Measurements from ENCODE around the gene TSPAN31.

Gene TSPAN31

DNA sequence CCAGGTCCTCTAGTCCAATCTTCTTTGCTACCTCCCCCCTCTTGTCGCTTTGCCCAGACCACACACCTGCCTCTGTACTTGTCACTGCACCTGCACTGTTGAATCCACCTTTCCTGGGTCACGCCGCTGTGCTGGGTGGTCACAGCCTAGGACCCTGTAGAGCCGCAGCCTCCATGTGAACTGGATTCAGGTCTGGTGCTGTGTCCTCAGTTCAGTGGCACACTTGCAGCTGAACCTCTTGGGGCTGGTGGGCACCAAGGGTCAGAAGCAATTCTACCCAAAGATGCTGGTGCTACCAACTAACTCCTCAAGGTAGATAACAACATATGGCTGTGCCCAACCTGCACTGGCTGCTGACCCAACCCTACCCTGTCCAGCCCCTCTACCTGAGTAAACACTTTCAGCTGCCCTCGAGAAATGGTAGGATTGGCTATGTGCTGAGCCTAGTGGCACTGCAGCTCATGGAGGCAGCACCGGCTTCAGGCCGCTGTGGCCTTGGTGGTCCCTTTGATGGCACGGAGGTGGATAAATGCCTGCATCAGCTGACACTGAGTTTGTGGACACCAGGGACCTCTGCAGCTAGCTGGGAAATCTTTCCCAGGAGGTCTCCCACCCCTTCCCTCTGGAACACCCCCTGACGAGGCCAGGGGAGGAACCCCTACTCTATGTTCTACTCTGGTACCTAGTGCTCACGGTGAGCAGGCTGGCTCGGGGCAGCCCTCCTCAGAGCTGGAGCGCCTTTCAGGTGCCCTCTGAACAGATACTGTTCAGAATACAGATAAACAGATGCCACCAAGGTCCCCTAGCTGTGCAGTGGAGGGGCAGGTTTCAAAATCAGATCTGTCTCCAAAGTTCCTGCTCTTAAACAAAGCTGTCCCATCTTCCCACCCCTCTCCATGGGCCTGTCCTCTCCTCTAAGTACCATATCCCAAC lies 20.6 kb upstream of the TSPAN31 start:
- no peak overlapping the region for H3K9ac ChIP-seq (ENCODE audit: low read depth, low read length)
- H3K36me3 ChIP-seq (ENCODE audit: control insufficient read depth, insufficient read depth, low read length): peaks cover 5% of the 10 kb centered on the region
- peaks cover 59% of the 10 kb centered on the region for H3K27me3 ChIP-seq (ENCODE audit: control insufficient read depth, insufficient read depth, low read length)
- no peak overlapping the region for H3K4me3 ChIP-seq (ENCODE audit: low read depth, low read length)
- H3K9me3 ChIP-seq (ENCODE audit: control insufficient read depth, insufficient read depth, low read length): no peaks in the 10 kb centered on the region
- H3K4me1 ChIP-seq (ENCODE audit: control insufficient read depth, insufficient read depth, low read length): no peaks in the 10 kb centered on the region

DNA sequence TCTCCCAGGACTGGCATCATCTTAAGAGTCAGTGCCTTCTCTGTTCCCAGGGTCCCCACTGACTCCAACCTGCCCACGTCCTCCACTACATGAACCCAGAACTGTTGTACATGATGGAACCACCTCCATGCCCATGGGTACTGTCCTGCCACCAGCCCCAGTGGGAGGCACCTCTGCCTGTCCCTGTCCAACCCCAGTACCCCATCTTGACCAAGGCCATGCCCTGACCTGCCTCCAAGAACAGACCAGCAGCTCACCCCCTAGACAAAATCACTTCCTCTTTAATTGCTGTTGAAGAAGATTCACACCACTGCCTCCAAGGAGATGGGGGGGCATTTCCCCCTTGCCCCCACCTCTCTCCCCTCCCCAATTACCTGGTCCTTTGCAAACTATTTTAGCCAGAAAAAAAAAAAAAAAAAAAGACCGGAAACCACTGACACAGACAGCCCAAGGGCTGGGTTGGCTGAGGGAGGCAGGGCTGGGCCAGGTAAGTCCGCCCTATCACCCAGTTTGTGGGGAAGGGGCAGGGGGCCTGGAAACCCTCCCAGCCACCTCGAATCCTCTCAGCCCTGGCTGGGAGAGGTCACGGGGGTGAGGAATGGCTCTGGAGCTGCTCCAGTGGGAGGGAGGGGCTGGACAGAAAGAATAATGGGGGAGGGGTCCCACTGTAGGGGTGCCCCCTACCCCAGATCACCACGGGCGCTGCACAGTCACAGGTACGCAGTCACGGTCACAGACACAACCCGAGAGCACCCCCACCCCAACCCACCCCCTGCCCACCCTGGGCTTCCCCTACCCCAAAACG lies 19.7 kb upstream of the TSPAN31 start:
- no peaks in the 10 kb centered on the region for H3K4me1 ChIP-seq (ENCODE audit: control insufficient read depth, insufficient read depth, low read length)
- H3K9ac ChIP-seq (ENCODE audit: low read depth, low read length): no peak overlapping the region
- H3K36me3 ChIP-seq (ENCODE audit: control insufficient read depth, insufficient read depth, low read length): peaks cover 4% of the 10 kb centered on the region
- H3K4me3 ChIP-seq (ENCODE audit: low read depth, low read length): peak overlapping the region; percentile 18
- peaks cover 68% of the 10 kb centered on the region for H3K27me3 ChIP-seq (ENCODE audit: control insufficient read depth, insufficient read depth, low read length)
- H3K9me3 ChIP-seq (ENCODE audit: control insufficient read depth, insufficient read depth, low read length): no peaks in the 10 kb centered on the region

DNA sequence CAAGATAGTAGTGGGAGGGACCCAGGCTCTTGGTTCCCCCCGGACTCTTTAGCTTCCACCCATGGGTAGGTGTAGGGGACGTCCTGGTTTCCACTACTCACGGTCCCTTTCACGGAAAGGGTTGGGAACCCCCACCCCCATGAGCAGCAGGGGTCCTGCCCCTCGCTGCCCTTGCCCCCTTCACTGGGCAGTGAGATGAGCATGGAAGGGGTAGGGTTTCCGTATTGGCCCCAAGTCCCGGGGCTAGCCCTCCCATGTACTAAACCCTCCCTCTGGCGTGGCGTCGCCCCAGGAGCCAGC lies 19.0 kb upstream of the TSPAN31 start:
- H3K9me3 ChIP-seq (ENCODE audit: control insufficient read depth, insufficient read depth, low read length): no peaks in the 10 kb centered on the region
- H3K4me3 ChIP-seq (ENCODE audit: low read depth, low read length): peak overlapping the region; percentile 75
- H3K9ac ChIP-seq (ENCODE audit: low read depth, low read length): no peak overlapping the region
- peaks cover 74% of the 10 kb centered on the region for H3K27me3 ChIP-seq (ENCODE audit: control insufficient read depth, insufficient read depth, low read length)
- no peaks in the 10 kb centered on the region for H3K36me3 ChIP-seq (ENCODE audit: control insufficient read depth, insufficient read depth, low read length)
- H3K4me1 ChIP-seq (ENCODE audit: control insufficient read depth, insufficient read depth, low read length): no peaks in the 10 kb centered on the region

DNA sequence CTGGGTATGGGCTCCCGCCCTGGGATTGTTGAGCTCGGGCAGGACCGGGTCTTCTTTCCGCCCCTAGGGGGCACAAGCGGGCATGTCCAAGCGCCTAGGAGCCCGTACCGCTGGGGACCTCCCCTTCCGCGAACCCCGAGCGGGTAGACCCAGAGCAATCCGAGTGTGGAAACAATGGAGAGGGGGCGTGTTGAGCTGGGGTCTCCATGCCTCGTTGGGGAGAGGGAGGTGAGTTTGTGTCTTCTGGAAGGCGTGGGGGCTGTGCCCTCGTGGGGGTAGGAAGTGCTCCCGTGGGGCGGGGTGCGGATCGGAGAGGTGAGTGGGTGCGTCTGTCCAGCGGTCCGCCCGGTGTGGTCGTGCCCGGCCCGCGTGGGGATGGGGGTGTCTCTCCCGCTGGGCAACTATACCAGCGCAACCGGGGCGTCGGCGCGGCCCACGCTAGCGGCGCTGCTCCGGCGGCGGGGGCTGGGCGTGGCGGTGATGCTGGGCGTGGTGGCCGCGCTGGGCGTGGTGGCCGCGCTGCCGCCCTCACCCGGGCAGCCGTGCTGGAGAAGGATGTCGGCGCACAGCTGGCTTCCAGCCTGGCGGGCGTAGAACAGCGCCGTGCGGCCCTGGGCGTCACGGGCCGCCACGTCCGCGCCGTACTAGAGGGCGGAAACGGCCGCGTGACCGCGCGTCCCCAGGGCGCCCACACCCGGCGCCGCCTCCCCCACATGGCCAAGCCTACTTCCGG lies 18.5 kb upstream of the TSPAN31 start:
- Histone ChIP-seq H3K4me1 (ENCODE audit: control insufficient read depth, insufficient read depth, low read length) (no peaks in the 10 kb centered on the region), H3K4me3 (ENCODE audit: low read depth, low read length) (peak overlapping the region; percentile 75), H3K36me3 (ENCODE audit: control insufficient read depth, insufficient read depth, low read length) (no peaks in the 10 kb centered on the region), H3K27me3 (ENCODE audit: control insufficient read depth, insufficient read depth, low read length) (peaks cover 80% of the 10 kb centered on the region), H3K9ac (ENCODE audit: low read depth, low read length) (no peak overlapping the region), H3K9me3 (ENCODE audit: control insufficient read depth, insufficient read depth, low read length) (no peaks in the 10 kb centered on the region)

DNA sequence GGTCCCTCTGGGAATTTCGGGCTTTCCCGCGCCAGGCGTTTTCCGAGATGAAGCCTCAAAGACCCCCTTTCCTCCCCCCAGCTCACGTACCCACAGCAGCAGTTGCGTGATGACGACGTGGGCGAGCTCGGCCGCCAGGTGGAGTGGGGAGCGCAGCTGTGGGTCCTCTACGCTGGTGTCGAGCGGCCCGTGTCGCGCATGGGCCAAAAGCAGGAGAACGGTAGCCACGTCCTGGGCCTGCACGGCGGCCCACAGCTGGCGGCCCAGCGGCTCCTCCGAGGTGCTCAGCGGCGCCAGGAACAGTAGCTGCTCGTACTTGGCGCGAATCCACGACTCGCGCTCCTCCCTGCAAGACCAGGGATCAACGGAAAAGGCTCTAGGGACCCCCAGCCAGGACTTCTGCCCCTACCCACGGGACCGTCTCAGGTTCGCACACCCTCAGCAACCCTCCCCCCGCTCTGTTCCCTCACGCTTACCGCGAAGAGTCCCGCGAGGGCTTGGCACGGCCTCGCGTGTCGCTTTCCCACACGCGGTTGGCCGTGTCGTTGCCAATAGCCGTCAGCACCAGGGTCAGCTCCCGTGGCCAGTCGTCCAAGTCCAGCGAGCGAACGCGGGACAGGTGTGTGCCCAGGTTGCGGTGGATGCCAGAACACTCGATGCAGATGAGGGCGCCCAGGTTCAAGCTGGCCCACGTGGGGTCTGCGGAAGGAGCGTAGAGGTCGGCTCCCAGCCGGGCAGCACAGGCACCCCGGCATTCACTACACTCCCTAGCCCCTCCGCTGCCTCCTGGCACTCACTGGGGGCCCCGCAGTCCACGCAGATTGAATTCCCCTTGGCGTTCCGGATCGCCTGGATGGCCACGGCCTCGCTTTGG lies 17.7 kb upstream of the TSPAN31 start:
- Histone ChIP-seq H3K36me3 (ENCODE audit: control insufficient read depth, insufficient read depth, low read length) (no peaks in the 10 kb centered on the region), H3K4me1 (ENCODE audit: control insufficient read depth, insufficient read depth, low read length) (no peaks in the 10 kb centered on the region), H3K27me3 (ENCODE audit: control insufficient read depth, insufficient read depth, low read length) (peaks cover 88% of the 10 kb centered on the region), H3K9ac (ENCODE audit: low read depth, low read length) (no peak overlapping the region), H3K9me3 (ENCODE audit: control insufficient read depth, insufficient read depth, low read length) (no peaks in the 10 kb centered on the region), H3K4me3 (ENCODE audit: low read depth, low read length) (peak overlapping the region; percentile 75)

DNA sequence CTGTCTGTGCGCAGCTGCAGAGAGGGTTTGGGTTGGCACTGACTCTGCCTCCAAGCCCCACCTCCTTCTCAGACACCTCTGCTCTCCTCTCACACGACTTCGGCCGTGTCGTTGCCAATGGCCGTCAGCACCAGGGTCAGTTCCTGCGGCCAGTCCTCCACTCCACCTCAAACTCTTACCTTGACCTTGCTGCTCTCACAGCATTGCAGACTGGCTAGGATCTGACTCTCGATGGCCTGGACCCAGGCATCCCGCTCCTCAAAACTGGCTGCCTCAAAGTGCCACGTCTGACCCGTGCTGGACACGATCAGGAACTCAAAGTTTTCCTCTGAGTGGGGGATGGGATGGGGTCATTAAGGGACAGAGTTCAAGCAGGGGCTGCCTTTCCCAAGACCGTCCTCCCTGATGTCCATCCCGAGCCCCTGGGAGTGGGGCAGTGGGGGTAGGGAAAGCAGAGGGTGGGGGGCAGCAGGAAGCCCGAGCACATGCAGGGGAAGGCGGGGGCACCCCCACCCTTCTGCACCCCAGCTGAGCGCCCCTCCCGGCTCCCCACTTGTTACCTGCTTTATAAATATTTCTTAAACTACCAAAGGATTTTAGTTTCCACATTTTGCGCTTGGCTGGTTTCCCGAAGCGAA lies 17.0 kb upstream of the TSPAN31 start:
- Histone ChIP-seq H3K27me3 (ENCODE audit: control insufficient read depth, insufficient read depth, low read length) (peaks cover 93% of the 10 kb centered on the region), H3K4me3 (ENCODE audit: low read depth, low read length) (peak overlapping the region; percentile 75), H3K9ac (ENCODE audit: low read depth, low read length) (no peak overlapping the region), H3K9me3 (ENCODE audit: control insufficient read depth, insufficient read depth, low read length) (no peaks in the 10 kb centered on the region), H3K4me1 (ENCODE audit: control insufficient read depth, insufficient read depth, low read length) (no peaks in the 10 kb centered on the region), H3K36me3 (ENCODE audit: control insufficient read depth, insufficient read depth, low read length) (no peaks in the 10 kb centered on the region)

DNA sequence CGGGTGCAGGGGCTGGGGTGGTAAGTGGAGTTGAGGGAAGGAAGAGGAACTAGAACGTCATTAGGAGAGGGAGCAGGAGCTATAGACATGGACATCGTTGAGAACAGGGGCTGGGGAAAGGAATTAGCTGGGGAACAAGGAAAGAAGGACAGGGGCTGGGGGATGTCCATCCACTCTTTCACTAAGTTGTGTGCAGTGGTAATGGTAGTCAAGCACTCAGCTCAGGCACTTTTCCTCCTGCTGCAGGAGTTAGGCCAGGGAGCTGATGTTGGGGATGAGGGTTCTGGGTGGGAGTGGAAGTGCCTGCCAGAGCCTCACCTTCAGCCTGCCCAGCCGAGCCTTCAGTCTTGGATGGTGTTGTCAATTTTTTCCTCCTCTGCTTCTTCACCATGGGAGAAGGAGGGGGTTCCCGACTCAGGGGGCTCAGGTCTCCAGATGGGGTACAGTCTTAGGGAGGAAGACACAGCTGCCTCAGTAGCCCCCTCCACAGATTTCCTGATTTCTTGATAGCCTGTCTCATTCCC lies 15.5 kb upstream of the TSPAN31 start:
- Histone ChIP-seq H3K36me3 (ENCODE audit: control insufficient read depth, insufficient read depth, low read length) (no peaks in the 10 kb centered on the region), H3K27me3 (ENCODE audit: control insufficient read depth, insufficient read depth, low read length) (peaks cover 94% of the 10 kb centered on the region)

DNA sequence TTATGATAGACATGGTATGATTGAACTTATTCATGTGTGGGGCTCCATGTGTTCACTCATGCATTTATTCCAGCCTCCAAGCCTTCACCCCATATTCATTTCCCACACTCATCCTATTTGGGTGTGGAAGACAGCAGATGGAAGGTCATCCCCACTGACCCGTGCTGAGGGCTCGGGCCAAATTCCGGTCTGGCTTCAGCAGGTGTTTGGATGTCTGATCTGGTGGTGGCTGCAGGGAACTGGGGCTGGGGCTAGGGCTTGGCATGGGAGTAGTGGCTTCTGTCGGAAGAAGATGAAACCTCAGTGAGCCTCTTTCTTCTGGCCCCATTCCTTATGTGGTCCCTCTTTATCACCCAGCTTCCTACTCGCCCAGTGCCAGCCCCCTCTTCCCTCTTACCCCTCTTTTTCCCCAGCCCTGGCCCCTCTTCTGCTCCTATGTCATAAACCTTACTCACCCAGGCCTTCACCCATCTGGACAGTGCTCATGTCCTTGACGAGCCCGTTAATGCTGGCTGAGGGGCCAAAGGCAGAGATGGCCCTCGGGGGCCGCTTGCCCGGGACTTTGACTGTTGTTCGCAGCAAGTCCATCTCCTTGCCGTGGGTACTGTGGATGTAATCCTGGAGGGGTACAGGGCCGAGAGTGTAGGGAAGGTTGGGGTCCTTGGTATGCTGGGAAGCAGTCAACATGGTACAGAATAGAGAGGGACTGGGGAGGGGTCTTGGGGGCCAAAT lies 14.3 kb upstream of the TSPAN31 start:
- no peaks in the 10 kb centered on the region for H3K36me3 ChIP-seq (ENCODE audit: control insufficient read depth, insufficient read depth, low read length)
- H3K27me3 ChIP-seq (ENCODE audit: control insufficient read depth, insufficient read depth, low read length): peaks cover 95% of the 10 kb centered on the region
- H3K9me3 ChIP-seq (ENCODE audit: control insufficient read depth, insufficient read depth, low read length): no peaks in the 10 kb centered on the region
- no peak overlapping the region for H3K9ac ChIP-seq (ENCODE audit: low read depth, low read length)
- H3K4me1 ChIP-seq (ENCODE audit: control insufficient read depth, insufficient read depth, low read length): peaks cover under 1% of the 10 kb centered on the region
- no peak overlapping the region for H3K4me3 ChIP-seq (ENCODE audit: low read depth, low read length)

More for the DNA sequence above, 15.5 kb upstream of the TSPAN31 start:
- H3K4me1 ChIP-seq (ENCODE audit: control insufficient read depth, insufficient read depth, low read length): no peaks in the 10 kb centered on the region
- no peak overlapping the region for H3K9ac ChIP-seq (ENCODE audit: low read depth, low read length)
- no peaks in the 10 kb centered on the region for H3K9me3 ChIP-seq (ENCODE audit: control insufficient read depth, insufficient read depth, low read length)
- no peak overlapping the region for H3K4me3 ChIP-seq (ENCODE audit: low read depth, low read length)

DNA sequence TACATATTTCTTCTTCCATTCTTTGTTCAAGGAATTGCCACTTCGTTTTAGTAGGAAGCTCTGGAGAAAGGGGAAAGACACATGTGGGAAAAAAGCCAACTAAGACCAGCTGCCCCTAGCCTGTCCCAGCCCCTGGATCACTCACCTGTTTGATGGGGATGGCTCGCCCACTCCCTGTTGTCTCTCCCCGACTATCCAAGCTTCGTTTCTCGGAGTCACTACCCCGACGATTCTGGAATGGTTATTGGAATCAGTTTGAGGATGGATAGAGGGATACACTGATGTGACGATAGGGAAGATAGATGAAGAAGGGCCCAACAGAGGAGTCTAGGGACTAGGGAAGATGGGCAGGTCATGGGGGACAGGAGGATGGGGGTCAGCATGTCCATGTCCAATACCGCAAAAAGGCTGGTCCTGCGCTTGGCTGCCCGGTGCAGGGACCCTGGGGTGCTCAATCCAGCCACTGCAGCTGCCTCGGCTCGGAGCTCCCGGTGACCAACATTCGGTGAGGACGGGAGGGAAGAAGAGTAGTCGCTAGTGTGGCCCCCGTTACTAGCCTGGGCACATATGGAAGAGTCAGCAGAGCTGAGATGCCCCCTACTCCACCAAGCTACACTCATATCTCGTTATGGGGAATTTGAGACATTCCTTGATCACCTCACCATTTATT lies 13.3 kb upstream of the TSPAN31 start:
- Histone ChIP-seq H3K27me3 (ENCODE audit: control insufficient read depth, insufficient read depth, low read length) (peaks cover 98% of the 10 kb centered on the region), H3K9me3 (ENCODE audit: control insufficient read depth, insufficient read depth, low read length) (no peaks in the 10 kb centered on the region), H3K9ac (ENCODE audit: low read depth, low read length) (no peak overlapping the region), H3K4me3 (ENCODE audit: low read depth, low read length) (no peak overlapping the region), H3K4me1 (ENCODE audit: control insufficient read depth, insufficient read depth, low read length) (peaks cover 4% of the 10 kb centered on the region), H3K36me3 (ENCODE audit: control insufficient read depth, insufficient read depth, low read length) (no peaks in the 10 kb centered on the region)

DNA sequence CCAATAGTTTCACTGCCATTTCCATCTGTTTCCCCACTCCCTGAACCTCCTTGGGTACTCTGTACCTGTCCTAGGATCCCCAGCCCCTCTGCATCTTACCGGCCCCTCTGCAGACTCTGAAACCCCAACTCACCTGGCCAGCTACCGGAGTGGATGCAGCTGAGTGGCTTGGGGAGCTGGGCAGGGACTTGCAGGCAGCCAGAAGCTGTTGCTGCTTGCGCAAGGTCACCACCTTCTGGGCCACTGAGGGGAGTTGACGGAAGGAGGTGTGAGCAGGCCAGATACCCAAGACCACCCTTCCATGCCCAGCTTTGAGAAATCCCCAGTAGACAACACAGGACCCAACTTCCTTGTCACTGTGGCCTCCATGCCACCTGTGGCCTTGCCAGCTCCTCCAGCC lies 12.6 kb upstream of the TSPAN31 start:
- no peaks in the 10 kb centered on the region for H3K36me3 ChIP-seq (ENCODE audit: control insufficient read depth, insufficient read depth, low read length)
- no peaks in the 10 kb centered on the region for H3K9me3 ChIP-seq (ENCODE audit: control insufficient read depth, insufficient read depth, low read length)
- H3K4me3 ChIP-seq (ENCODE audit: low read depth, low read length): no peak overlapping the region
- peaks cover 98% of the 10 kb centered on the region for H3K27me3 ChIP-seq (ENCODE audit: control insufficient read depth, insufficient read depth, low read length)
- peaks cover 6% of the 10 kb centered on the region for H3K4me1 ChIP-seq (ENCODE audit: control insufficient read depth, insufficient read depth, low read length)
- no peak overlapping the region for H3K9ac ChIP-seq (ENCODE audit: low read depth, low read length)

Measured in iPS-15b (cell line).